ENCODE results near the gene ZCWPW2. TPM values are rescaled to one million over a fixed set of nuclear protein-coding genes. Genes with fewer than 3 reads are reported as not detected.

Gene ZCWPW2
- total and polyA plus RNA-seq, 9 of the 15 experiments (the other 6 are each of a cell fraction or from before 2014, with no cell fraction given), result 0.10 to 0.77 (median 0.44) TPM

GRCh38 chr3:28308196-28308595 lies 40.3 kb upstream of the ZCWPW2 start:
- no TSS peak for BruUV-seq (replicated peaks)
- ATAC-seq (no peak), DNase-seq (ENCODE audit: extremely low read depth in 1 of 4, low spot score in 3 of 4) (no peak), FAIRE-seq (no peak)
- in situ Hi-C loops (cut with MboI), result no loop called here
- Histone ChIP-seq H3K9me1 (ENCODE audit: control insufficient read depth, insufficient read depth, low read length) (no peaks in the 10 kb centered on the region), H3K27ac (ENCODE audit: extremely low read depth, low read depth, low read length) (no peak overlapping the region), H3K27me3 (ENCODE audit: control insufficient read depth in 2 of 2, insufficient read depth in 2 of 2, low read length in 2 of 2) (no peaks in the 10 kb centered on the region), H3K4me3 (no peak overlapping the region), H2AFZ (ENCODE audit: low read depth, low read length) (no peak overlapping the region), H3K4me2 (ENCODE audit: insufficient read depth, low read length) (no peak overlapping the region), H4K20me1 (replicated peaks; ENCODE audit: control insufficient read depth, insufficient read depth, low read length) (no peaks in the 10 kb centered on the region), H3K9ac (ENCODE audit: insufficient read depth in 1 of 2, low read depth in 2 of 2, low read length in 2 of 2) (no peak overlapping the region), H3K79me2 (ENCODE audit: control insufficient read depth, insufficient read depth, low read length) (no peaks in the 10 kb centered on the region), H3K9me3 (replicated peaks; ENCODE audit: control insufficient read depth, insufficient read depth, low read depth, low read length) (no peaks in the 10 kb centered on the region), H3K4me1 (replicated peaks in 1 of 2; ENCODE audit: control insufficient read depth in 2 of 2, insufficient read depth in 2 of 2, low read length in 2 of 2) (no peaks in the 10 kb centered on the region), H3K36me3 (ENCODE audit: control insufficient read depth, insufficient read depth, low read length) (no peaks in the 10 kb centered on the region)
- WGBS (ENCODE audit: insufficient coverage, low coverage, missing lambda C conversion rate), result 86% methylated on average over 3 of the region's 3 CpGs
- ChIA-PET POLR2A (interaction anchor here (1.3 kb wide), 1 partner anchor 11 kb away, joined by 3 read pairs; no protein-coding TSS in a partner anchor), CTCF (ENCODE audit: low intra/inter-chr PET ratio) (no interaction called here)
- intact Hi-C loops (cut with micrococcal nuclease), result no loop called here
- no peak for TF ChIP-seq LEF1 (IDR thresholded peaks at IDR 0.05)
- no peak for TF ChIP-seq MECOM (CRISPR knock-in tag; IDR thresholded peaks at IDR 0.05)
- TF ChIP-seq ZBTB7A (IDR thresholded peaks at IDR 0.05; ENCODE audit: borderline replicate concordance, control insufficient read depth, low read depth, low read length), result no peak
- no peak for TF ChIP-seq MTF1 (CRISPR knock-in tag; IDR thresholded peaks at IDR 0.05; ENCODE audit: borderline replicate concordance)
- TF ChIP-seq HMBOX1 (IDR thresholded peaks at IDR 0.05), result no peak
- TF ChIP-seq MCM7 (IDR thresholded peaks at IDR 0.05), result no peak
- no peak for TF ChIP-seq DNMT1 (IDR thresholded peaks at IDR 0.05)
- TF ChIP-seq, protein P1, sequence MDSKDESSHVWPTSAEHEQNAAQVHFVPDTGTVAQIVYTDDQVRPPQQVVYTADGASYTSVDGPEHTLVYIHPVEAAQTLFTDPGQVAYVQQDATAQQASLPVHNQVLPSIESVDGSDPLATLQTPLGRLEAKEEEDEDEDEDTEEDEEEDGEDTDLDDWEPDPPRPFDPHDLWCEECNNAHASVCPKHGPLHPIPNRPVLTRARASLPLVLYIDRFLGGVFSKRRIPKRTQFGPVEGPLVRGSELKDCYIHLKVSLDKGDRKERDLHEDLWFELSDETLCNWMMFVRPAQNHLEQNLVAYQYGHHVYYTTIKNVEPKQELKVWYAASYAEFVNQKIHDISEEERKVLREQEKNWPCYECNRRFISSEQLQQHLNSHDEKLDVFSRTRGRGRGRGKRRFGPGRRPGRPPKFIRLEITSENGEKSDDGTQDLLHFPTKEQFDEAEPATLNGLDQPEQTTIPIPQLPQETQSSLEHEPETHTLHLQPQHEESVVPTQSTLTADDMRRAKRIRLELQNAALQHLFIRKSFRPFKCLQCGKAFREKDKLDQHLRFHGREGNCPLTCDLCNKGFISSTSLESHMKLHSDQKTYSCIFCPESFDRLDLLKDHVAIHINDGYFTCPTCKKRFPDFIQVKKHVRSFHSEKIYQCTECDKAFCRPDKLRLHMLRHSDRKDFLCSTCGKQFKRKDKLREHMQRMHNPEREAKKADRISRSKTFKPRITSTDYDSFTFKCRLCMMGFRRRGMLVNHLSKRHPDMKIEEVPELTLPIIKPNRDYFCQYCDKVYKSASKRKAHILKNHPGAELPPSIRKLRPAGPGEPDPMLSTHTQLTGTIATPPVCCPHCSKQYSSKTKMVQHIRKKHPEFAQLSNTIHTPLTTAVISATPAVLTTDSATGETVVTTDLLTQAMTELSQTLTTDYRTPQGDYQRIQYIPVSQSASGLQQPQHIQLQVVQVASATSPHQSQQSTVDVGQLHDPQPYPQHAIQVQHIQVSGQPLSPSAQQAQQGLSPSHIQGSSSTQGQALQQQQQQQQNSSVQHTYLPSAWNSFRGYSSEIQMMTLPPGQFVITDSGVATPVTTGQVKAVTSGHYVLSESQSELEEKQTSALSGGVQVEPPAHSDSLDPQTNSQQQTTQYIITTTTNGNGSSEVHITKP (IDR thresholded peaks at IDR 0.05; ENCODE audit: partially characterized antibody), result no peak
- no peak for TF ChIP-seq MAFG (tag; conservative IDR thresholded peaks at IDR 0.05)
- TF ChIP-seq GTF2B (IDR thresholded peaks at IDR 0.05; ENCODE audit: extremely low read depth, insufficient read length), result no peak
- TF ChIP-seq MTA3 (IDR thresholded peaks at IDR 0.05; ENCODE audit: borderline replicate concordance), result no peak
- no peak for TF ChIP-seq ZBTB9 (CRISPR knock-in tag; IDR thresholded peaks at IDR 0.05)
- no peak for TF ChIP-seq NCOA4 (IDR thresholded peaks at IDR 0.05; ENCODE audit: partially characterized antibody)
- no peak for TF ChIP-seq ZNF174 (CRISPR knock-in tag; IDR thresholded peaks at IDR 0.05)
- no peak for TF ChIP-seq ADNP (tag; IDR thresholded peaks at IDR 0.05)
- TF ChIP-seq EP400 (IDR thresholded peaks at IDR 0.05), result no peak
- TF ChIP-seq ZNF511 (CRISPR knock-in tag; IDR thresholded peaks at IDR 0.05), result no peak
